CD8-positive, alpha-beta memory T cell (primary cell): Measurements from ENCODE around the gene MCRIP1. TPM values are rescaled to one million over a fixed set of nuclear protein-coding genes. Genes with fewer than 3 reads are reported as not detected.
A peak's percentile ranks its signal among the peaks of the same experiment; 100 is the strongest.

ENCODE experiments used
- CTCF ChIA-PET: fragments of 350-600 bp; sonication (Branson Sonifier 250); formaldehyde crosslinking; loops from one replicate; lab custom pipeline; 2021; ENCODE audit warnings: antibody characterized with exemption; lab: Charles Lee
- POLR2A ChIA-PET: fragments of 350-600 bp; sonication (Branson Sonifier 250); formaldehyde crosslinking; loops from one replicate; lab custom pipeline; 2021; ENCODE audit warnings: antibody characterized with exemption; lab: Charles Lee
- DNase-seq, 5 donors: peaks; one replicate each; pipeline versions ENCODE4 v3.0.0 to v3.0.0-alpha.2; 2020 to 2022; ENCODE audit warnings: mixed read lengths in 1 of 5
- H3K27ac ChIP-seq: one replicate; pipeline ENCODE4 v1.7.0; 2013; ENCODE audit warnings: low read depth, mild to moderate bottlenecking, low read length, moderate library complexity
- H3K27me3 ChIP-seq: 2 replicates; pipeline ENCODE4 v1.7.0; 2013; ENCODE audit warnings: low read length, mild to moderate bottlenecking; ENCODE audit not compliant: insufficient read depth, poor library complexity, severe bottlenecking
- H3K36me3 ChIP-seq: 2 replicates; pipeline ENCODE4 v1.7.0; 2013; ENCODE audit warnings: mild to moderate bottlenecking, low read length, moderate library complexity; ENCODE audit not compliant: insufficient read depth
- H3K4me1 ChIP-seq: 2 replicates; pipeline ENCODE4 v1.7.0; 2013; ENCODE audit warnings: mild to moderate bottlenecking, low read length, moderate library complexity; ENCODE audit not compliant: insufficient read depth
- H3K4me3 ChIP-seq: 2 replicates; pipeline ENCODE4 v1.7.0; 2013; ENCODE audit warnings: mild to moderate bottlenecking, low read length
- H3K9me3 ChIP-seq: 2 replicates; pipeline ENCODE4 v1.7.0; 2013; ENCODE audit warnings: mild to moderate bottlenecking, low read length
- H3K27ac Mint-ChIP-seq, 8 donors: one replicate each; pipeline ENCODE4 v1.8.0; 2020 to 2021; ENCODE audit warnings: mixed read lengths in 8 of 8, mild to moderate bottlenecking in 6 of 8, inconsistent platforms in 3 of 8, moderate library complexity in 3 of 8
- H3K27me3 Mint-ChIP-seq, 2 donors: one replicate each; pipeline ENCODE4 v1.8.0; 2020 to 2021; ENCODE audit warnings: mixed read lengths in 2 of 2, mild to moderate bottlenecking in 1 of 2, moderate library complexity in 1 of 2
- H3K36me3 Mint-ChIP-seq, 3 donors: one replicate each; pipeline ENCODE4 v1.8.0; 2020 to 2021; ENCODE audit warnings: mixed read lengths in 3 of 3, inconsistent platforms in 1 of 3, mild to moderate bottlenecking in 1 of 3
- H3K4me1 Mint-ChIP-seq, 3 donors: one replicate each; pipeline ENCODE4 v1.8.0; 2020 to 2021; ENCODE audit warnings: mixed read lengths in 3 of 3, inconsistent platforms in 1 of 3, mild to moderate bottlenecking in 1 of 3
- H3K4me3 Mint-ChIP-seq, 7 donors: one replicate each; pipeline ENCODE4 v1.8.0; 2020 to 2021; ENCODE audit warnings: mixed read lengths in 7 of 7, mild to moderate bottlenecking in 6 of 7, moderate library complexity in 4 of 7, inconsistent platforms in 2 of 7
- H3K9me3 Mint-ChIP-seq, 5 donors: one replicate each; pipeline ENCODE4 v1.8.0; 2020 to 2022; ENCODE audit warnings: mixed read lengths in 5 of 5, mild to moderate bottlenecking in 3 of 5, moderate library complexity in 2 of 5, inconsistent platforms in 1 of 5
- polyA plus RNA-seq: library from polyadenylated mRNA; unstranded; fragments of 300-500 nt; fragmentation: Illumina TruSeq; gene quantifications from one replicate; pipeline ENCODE4 v1.2.3, GENCODE V29; 2021
- total RNA-seq, 2 experiments: library from RNA; stranded (reverse); gene quantifications; one replicate each; pipeline ENCODE4 v1.2.3, GENCODE V29; 2021

Gene MCRIP1
- total and polyA plus RNA-seq, 3 experiments from 2014 or later: 56.1 to 76.1 (median 57.0) TPM

DNA sequence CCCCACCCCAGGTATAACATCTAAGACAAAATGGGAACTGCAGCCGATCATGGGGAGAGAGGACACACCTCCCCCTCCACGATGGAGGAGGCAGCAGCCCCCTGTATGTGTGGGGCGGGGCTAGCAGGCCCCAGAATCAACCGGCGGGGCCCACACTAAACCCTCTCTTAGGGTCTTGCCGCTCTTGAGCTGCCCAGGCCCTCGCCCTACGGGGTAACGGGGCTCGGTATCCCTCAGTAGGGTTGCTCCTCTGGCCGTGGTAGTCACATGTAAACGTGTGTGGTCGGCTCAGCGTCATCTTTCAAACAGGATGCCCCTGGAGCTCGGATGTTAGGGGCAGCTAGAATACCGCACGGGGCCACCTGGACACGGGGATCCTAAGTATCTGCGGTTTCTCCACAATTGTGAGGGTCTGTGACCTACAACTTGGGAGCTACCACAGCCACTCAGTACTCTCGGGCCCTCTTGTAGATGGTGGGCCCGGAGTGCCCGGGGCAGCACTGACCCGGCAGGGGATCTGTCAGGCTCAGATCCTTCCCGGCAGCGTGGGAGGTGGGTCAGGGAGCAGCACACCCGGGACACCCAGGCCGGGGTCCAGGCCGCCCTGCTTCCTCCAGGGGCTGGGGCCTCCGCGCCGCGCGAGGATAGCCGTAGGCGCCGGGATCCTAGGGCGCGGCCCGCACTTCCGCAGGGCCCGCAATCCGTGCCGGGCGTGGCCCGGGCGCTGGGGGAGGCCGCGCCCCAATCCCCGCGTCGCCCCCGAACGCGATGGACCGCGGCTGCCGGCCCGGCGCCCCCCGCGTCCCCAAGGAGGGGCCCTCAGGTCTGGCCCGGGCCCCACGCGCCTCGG is 37.3 kb upstream of the MCRIP1 start:
- Mint-ChIP-seq H3K27ac (peak overlapping the region; percentile 88 to 99 (median 93)), H3K4me3 (peak overlapping the region; percentile 82 to 92 (median 88)), H3K27me3 (peaks cover 0 to 3% of the 10 kb centered on the region in 2 donors), H3K4me1 (peaks cover 23 to 55% (median 25%) of the 10 kb centered on the region in 3 donors), H3K9me3 (no peaks in the 10 kb centered on the region), H3K36me3 (peaks cover 0 to 34% (median 2%) of the 10 kb centered on the region in 3 donors)
- DNase-seq: peak; percentile 28 to 69 (median 47)
- ChIA-PET POLR2A (interaction anchor here (0.5 to 3.1 kb wide), 9 partner anchors 9 to 228 kb away, joined by 3 to 32 read pairs (median 5); partner anchors contain the start of genes CENPX, FASN, LRRC45 and MAFG), CTCF (interaction anchor here (1.2 to 1.8 kb wide), 4 partner anchors 9 to 89 kb away, joined by 3 to 5 read pairs (median 4); partner anchors contain the start of genes MAFG and P4HB)
- H3K27me3 ChIP-seq: no peaks in the 10 kb centered on the region
- H3K4me3 ChIP-seq: peak overlapping the region; percentile 84
- H3K4me1 ChIP-seq: peaks cover 50% of the 10 kb centered on the region
- peak overlapping the region; percentile 96 for H3K27ac ChIP-seq
- H3K9me3 ChIP-seq: no peaks in the 10 kb centered on the region
- H3K36me3 ChIP-seq: peaks cover 21% of the 10 kb centered on the region

DNA sequence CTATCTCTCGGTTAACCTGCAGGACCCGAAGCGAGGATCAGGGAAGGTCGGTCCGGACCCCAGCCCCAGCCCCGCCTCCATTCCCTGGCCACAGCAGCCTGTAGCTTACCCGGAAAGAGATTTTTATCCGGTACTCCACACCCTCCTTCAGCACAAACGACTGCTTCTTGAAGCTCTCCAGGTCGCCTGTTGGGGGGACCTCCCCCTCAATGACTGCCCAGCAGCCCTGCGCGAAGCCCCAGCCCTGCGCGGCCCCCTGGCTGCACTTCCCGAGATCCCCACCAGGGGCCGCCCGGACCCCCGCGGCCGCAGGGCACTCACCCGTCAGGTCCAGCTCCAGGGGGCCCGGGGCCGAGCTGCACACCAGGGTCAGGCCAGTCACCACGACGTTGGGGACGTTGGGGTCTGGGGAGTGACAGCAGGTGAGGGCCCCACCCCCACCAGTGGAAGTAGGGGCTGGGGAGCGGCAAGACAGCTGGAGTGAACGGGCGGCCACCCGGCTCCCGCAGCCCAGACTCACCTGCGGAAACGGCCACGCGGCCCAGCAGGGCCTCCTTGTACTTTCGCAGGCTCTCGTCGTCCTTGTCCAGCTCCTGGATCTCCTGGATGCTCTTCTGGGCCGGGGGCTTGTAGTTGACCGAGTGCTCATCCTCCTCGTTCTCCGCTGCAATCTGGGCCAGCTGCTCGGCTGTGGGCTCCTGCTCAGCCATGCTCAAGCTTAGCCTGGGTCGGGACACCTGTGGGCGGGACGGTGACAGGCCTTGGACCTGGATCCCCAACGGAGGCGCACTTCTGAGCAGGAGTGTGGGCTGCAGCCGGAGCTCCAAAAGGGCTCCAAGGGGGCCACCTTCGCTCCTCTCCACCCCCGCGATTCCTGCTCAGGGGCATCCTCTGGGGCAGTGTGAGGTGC is 36.4 kb upstream of the MCRIP1 start:
- ChIA-PET POLR2A (interaction anchor here (0.6 to 3.1 kb wide), 8 partner anchors 8 to 229 kb away, joined by 3 to 32 read pairs (median 6); partner anchors contain the start of genes CENPX, FASN, LRRC45 and MAFG), CTCF (interaction anchor here (0.7 to 1.8 kb wide), 11 partner anchors 9 to 90 kb away, joined by 3 to 5 read pairs (median 3); partner anchors contain the start of genes MAFG, P4HB and PPP1R27)
- Histone ChIP-seq H3K27ac (peak overlapping the region; percentile 96), H3K9me3 (no peaks in the 10 kb centered on the region), H3K4me1 (peaks cover 50% of the 10 kb centered on the region), H3K4me3 (peak overlapping the region; percentile 84), H3K27me3 (no peaks in the 10 kb centered on the region), H3K36me3 (peaks cover 21% of the 10 kb centered on the region)
- Mint-ChIP-seq H3K36me3 (peaks cover 0 to 34% (median 2%) of the 10 kb centered on the region in 3 donors), H3K4me1 (peaks cover 23 to 54% (median 25%) of the 10 kb centered on the region in 3 donors), H3K4me3 (peak overlapping the region; percentile 82 to 92 (median 88)), H3K27me3 (peaks cover 0 to 3% of the 10 kb centered on the region in 2 donors), H3K9me3 (no peaks in the 10 kb centered on the region), H3K27ac (peak overlapping the region; percentile 88 to 99 (median 93))
- peak in 3 of 5 donors; percentile 21 to 39 (median 21) for DNase-seq

DNA sequence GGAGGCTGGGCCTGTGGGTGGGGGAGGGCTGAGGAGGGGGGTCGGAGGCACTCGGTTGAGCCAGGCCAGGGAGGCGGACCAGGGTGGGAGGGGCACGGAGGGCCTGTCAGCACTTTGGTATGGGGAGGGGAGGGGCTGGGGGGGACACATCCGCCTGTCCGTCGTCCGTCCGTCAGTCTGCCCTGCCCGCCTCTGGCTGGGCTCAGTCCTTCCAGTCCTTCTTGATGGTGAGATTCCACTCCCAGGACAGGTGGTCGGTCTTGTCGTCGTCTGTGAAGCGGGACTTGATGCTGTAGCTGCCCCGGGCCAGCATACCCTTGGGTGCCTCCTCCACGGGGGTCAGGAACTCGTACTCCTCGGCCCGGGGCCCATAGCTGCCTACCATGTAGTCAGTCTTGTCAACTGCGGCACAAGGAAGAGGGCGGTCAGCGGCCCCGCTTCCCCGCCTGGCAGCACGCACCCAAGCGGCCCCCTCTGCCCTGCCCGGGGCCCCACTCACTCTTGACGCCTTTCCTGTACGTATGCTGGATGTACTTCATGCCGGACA is 35.7 kb upstream of the MCRIP1 start:
- Histone ChIP-seq H3K9me3 (no peaks in the 10 kb centered on the region), H3K36me3 (peaks cover 22% of the 10 kb centered on the region), H3K27me3 (no peaks in the 10 kb centered on the region), H3K4me1 (peaks cover 50% of the 10 kb centered on the region), H3K27ac (no peak overlapping the region), H3K4me3 (no peak overlapping the region)
- Mint-ChIP-seq H3K27ac (peak overlapping the region in 3 of 8 donors; percentile 17 to 99 (median 61)), H3K4me3 (peak overlapping the region in 2 of 7 donors; percentile 88 to 92), H3K36me3 (peaks cover 0 to 34% (median 2%) of the 10 kb centered on the region in 3 donors), H3K4me1 (peaks cover 23 to 59% (median 26%) of the 10 kb centered on the region in 3 donors), H3K9me3 (no peaks in the 10 kb centered on the region), H3K27me3 (peaks cover 0 to 3% of the 10 kb centered on the region in 2 donors)
- DNase-seq: no peak
- CTCF ChIA-PET: interaction anchor here (0.7 to 1.8 kb wide), 7 partner anchors 9 to 51 kb away, joined by 3 to 5 read pairs (median 3); partner anchors contain the start of gene PPP1R27
- POLR2A ChIA-PET: no interaction called here

GRCh38 chr17:81867991-81868673 is 35.0 kb upstream of the MCRIP1 start:
- H3K4me3 ChIP-seq: no peak overlapping the region
- H3K36me3 ChIP-seq: peaks cover 27% of the 10 kb centered on the region
- Mint-ChIP-seq H3K36me3 (peaks cover 0 to 38% (median 2%) of the 10 kb centered on the region in 3 donors), H3K4me1 (peaks cover 30 to 65% (median 31%) of the 10 kb centered on the region in 3 donors), H3K4me3 (peak overlapping the region in 2 of 7 donors; percentile 15 to 89), H3K27ac (peak overlapping the region in 6 of 8 donors; percentile 40 to 98 (median 64)), H3K9me3 (no peaks in the 10 kb centered on the region), H3K27me3 (peaks cover 0 to 3% of the 10 kb centered on the region in 2 donors)
- CTCF ChIA-PET: interaction anchor here (1.8 kb wide), 1 partner anchor 12 kb away, joined by 5 read pairs; no protein-coding TSS in a partner anchor
- POLR2A ChIA-PET: no interaction called here
- H3K27ac ChIP-seq: no peak overlapping the region
- no peaks in the 10 kb centered on the region for H3K9me3 ChIP-seq
- no peaks in the 10 kb centered on the region for H3K27me3 ChIP-seq
- DNase-seq: no peak
- peaks cover 48% of the 10 kb centered on the region for H3K4me1 ChIP-seq

DNA sequence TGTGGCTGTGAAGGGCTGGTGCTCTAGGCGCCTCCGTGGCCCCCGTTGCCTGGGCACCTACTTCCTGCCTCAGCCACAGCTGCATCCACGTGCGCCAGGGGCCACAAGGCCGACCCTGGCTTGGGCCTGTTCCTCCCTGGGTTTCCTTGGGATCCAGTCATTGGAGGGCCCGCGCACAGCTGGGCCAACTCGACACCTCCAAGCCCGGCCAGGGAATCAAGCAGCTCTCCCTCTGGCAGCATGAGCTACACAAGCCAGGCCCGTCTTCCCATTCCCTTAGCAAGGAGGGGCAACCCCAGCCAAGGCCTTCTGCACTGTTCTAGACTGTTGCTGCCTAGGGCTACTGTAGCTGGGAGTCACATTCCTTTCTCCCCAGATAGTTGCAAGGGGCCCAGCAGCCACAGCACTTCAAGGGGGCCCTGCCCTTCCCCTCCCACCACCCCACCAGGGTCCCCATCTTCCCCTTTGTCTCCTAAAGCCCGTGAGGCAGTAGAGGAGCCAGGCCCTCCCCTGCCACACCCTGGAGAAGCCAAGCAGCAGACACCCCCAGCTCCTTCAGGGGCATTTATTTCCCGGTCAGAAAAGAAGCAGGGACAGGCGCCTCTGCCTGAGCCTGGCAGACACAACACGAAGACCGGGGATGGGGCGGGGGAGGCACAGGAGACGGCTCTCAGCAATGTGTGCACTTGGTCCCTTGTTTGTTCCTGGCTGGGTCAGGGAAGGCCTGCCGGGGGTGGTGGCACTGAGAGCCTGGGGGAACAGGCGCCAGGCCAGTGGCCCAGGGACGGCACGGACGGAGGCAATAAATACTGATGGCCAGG is 34.3 kb upstream of the MCRIP1 start:
- H3K4me1 ChIP-seq: peaks cover 41% of the 10 kb centered on the region
- CTCF ChIA-PET: no interaction called here
- H3K27ac ChIP-seq: no peak overlapping the region

DNA sequence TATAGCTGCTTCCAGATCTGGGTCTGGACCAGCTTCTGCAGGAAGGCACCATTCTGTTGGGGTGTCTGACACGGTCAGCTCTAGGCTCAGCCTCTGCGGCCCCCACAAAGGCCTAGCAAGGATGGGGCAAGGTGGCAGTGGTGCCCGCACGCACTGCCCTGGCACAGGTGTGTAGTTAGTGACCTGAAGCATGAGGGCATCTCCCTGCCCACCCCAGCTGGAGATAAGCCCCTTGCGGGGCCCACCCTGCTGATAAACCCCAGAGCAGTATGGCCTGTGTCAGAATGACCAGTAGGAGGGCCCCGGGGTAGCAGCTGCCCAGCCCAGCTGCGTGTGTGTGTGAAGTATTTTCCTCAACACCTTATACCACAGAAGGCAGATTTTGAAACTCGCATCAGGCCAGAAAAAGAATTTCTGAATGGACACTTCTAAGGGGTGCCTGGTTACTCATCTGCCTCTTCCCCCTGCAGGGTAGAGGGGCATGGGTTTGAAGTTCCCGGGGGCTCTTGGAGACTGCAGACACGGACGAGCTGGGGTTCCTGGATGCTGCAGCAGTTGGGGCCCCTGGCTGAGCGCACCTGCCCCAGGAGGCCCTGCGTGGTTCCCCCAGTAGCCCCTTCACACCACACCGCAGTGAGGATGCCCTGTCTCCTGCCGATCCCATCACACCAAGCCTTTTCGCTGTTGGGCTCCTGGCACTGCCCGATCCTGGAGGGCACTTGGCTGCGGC is 33.5 kb upstream of the MCRIP1 start:
- Mint-ChIP-seq H3K27me3 (peaks cover 0 to 3% of the 10 kb centered on the region in 2 donors), H3K36me3 (peaks cover 0 to 38% (median 2%) of the 10 kb centered on the region in 3 donors), H3K9me3 (no peaks in the 10 kb centered on the region), H3K4me3 (peak overlapping the region in 2 of 7 donors; percentile 51 to 72), H3K27ac (peak overlapping the region in 6 of 8 donors; percentile 45 to 98 (median 78)), H3K4me1 (peaks cover 31 to 65% (median 32%) of the 10 kb centered on the region in 3 donors)
- peaks cover 27% of the 10 kb centered on the region for H3K36me3 ChIP-seq
- no peak for DNase-seq
- no peaks in the 10 kb centered on the region for H3K27me3 ChIP-seq
- ChIA-PET CTCF (interaction anchor here (0.8 to 1.5 kb wide), 2 partner anchors 93 to 98 kb away, joined by 3 read pairs; no protein-coding TSS in a partner anchor), POLR2A (interaction anchor here (0.6 to 0.9 kb wide), 2 partner anchors 12 to 229 kb away, joined by 3 to 6 read pairs; no protein-coding TSS in a partner anchor)
- no peak overlapping the region for H3K4me3 ChIP-seq
- no peak overlapping the region for H3K27ac ChIP-seq
- H3K4me1 ChIP-seq: peaks cover 41% of the 10 kb centered on the region
- no peaks in the 10 kb centered on the region for H3K9me3 ChIP-seq

More for the DNA sequence above, 34.3 kb upstream of the MCRIP1 start:
- Mint-ChIP-seq H3K4me3 (peak overlapping the region in 5 of 7 donors; percentile 12 to 64 (median 49)), H3K27ac (peak overlapping the region in 7 of 8 donors; percentile 42 to 98 (median 66)), H3K27me3 (peaks cover 0 to 3% of the 10 kb centered on the region in 2 donors), H3K36me3 (peaks cover 0 to 41% (median 2%) of the 10 kb centered on the region in 3 donors), H3K9me3 (no peaks in the 10 kb centered on the region), H3K4me1 (peaks cover 31 to 66% (median 36%) of the 10 kb centered on the region in 3 donors)
- no peaks in the 10 kb centered on the region for H3K9me3 ChIP-seq
- H3K4me3 ChIP-seq: no peak overlapping the region
- peak in 2 of 5 donors; percentile 24 to 29 for DNase-seq
- H3K27me3 ChIP-seq: no peaks in the 10 kb centered on the region
- POLR2A ChIA-PET: interaction anchor here (0.9 kb wide), 1 partner anchor 12 kb away, joined by 3 read pairs; no protein-coding TSS in a partner anchor
- H3K36me3 ChIP-seq: peaks cover 27% of the 10 kb centered on the region
